Peyer's patch (tissue), 4 donors: ENCODE results near the gene PLAAT5.

ENCODE experiments used
- CTCF ChIP-seq, 6 experiments: fragments of 450-650 bp in 4 of 6; fragments of 200-600 bp in 2 of 6; sonication (generic) in 1 of 6; IDR thresholded peaks; one replicate each; pipeline ENCODE4 v1.5.1; 2017 to 2019; ENCODE audit warnings: antibody characterized with exemption in 6 of 6, mild to moderate bottlenecking in 3 of 6, moderate library complexity in 1 of 6
- POLR2A ChIP-seq, 2 donors: fragments of 450-650 bp; IDR thresholded peaks; one replicate each; pipeline ENCODE4 v1.5.1; 2017; ENCODE audit warnings: antibody characterized with exemption in 2 of 2, mild to moderate bottlenecking in 2 of 2, moderate library complexity in 2 of 2

- TF ChIP-seq POLR2A (IDR thresholded peaks at IDR 0.05) (no peak), CTCF (IDR thresholded peaks at IDR 0.05) (no peak)
Observed at GRCh38 chr11:63527667-63528066, 36.7 kb upstream of the PLAAT5 start.
